ENCODE results near the gene RBFOX2. TPM values are rescaled to one million over a fixed set of nuclear protein-coding genes. Genes with fewer than 3 reads are reported as not detected.
A peak's percentile ranks its signal among the peaks of the same experiment; 100 is the strongest.

RBFOX2 gene, protein sequence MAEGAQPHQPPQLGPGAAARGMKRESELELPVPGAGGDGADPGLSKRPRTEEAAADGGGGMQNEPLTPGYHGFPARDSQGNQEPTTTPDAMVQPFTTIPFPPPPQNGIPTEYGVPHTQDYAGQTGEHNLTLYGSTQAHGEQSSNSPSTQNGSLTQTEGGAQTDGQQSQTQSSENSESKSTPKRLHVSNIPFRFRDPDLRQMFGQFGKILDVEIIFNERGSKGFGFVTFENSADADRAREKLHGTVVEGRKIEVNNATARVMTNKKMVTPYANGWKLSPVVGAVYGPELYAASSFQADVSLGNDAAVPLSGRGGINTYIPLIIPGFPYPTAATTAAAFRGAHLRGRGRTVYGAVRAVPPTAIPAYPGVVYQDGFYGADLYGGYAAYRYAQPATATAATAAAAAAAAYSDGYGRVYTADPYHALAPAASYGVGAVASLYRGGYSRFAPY
- total RNA-seq (not detected in 2 replicates), polyA plus RNA-seq (0.01 TPM in 1 of 2 replicates, not detected in the other), polyA minus RNA-seq (0.09 and 0.29 TPM in 2 replicates)
- total RNA-seq (2013), result 4.3 TPM

DNA sequence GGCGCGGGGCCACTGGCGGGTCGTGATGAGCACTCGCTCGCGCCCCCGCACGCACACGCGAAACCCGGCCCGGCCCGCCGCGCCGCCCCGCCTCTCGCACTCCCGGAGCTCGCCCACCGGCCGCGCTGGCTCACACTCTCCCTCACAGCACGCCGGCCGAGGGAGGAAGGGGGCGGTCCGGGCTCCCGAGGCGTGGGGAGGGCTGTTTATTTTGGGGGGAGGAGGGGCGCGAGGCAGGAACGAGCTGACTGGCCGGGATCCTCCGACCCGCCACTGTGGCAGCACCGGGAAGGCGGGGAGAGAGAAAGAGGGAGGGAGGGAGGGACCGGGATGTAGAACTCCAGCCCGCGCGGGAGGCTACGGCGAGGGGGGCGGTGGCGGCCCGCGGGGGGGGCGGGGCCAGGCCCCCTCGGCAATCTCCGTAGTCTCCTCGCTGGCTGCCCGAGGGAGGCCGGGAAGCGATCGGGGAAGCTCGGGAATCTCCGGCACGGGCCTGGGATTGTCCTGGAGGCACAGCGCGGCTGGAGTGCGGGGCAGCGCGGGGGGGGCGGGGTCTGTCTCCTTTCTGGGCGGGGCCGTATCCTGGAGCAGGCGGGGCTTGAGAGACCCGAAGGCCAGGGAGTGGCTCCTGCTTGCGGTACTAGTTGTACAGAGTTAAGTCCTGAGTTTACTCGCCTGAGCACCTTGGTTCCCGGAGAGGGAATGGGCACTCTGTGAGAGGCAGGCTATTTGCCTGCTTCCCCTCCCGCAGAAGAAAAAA is at the start of gene RBFOX2:
RBFOX2 (minus strand) TSS at position 179 of the 760 bp plus-strand sequence. CDS start 399 bp downstream, outside the sequence.
- H4K20me1 ChIP-seq (ENCODE audit: control insufficient read depth, insufficient read depth, low read length, poor library complexity, severe bottlenecking), result no peaks in the 10 kb centered on the region
- peak within 1 kb of the TSS; percentile 62 for H3K9ac ChIP-seq (ENCODE audit: low read length)
- peak within 1 kb of the TSS; percentile 31 to 62 (median 47) for H3K4me3 ChIP-seq (ENCODE audit: control extremely low read depth in 1 of 5, extremely low read depth in 1 of 5, insufficient read depth in 1 of 5, low read depth in 2 of 5, low read length in 4 of 5)
- TF ChIP-seq, protein P1, sequence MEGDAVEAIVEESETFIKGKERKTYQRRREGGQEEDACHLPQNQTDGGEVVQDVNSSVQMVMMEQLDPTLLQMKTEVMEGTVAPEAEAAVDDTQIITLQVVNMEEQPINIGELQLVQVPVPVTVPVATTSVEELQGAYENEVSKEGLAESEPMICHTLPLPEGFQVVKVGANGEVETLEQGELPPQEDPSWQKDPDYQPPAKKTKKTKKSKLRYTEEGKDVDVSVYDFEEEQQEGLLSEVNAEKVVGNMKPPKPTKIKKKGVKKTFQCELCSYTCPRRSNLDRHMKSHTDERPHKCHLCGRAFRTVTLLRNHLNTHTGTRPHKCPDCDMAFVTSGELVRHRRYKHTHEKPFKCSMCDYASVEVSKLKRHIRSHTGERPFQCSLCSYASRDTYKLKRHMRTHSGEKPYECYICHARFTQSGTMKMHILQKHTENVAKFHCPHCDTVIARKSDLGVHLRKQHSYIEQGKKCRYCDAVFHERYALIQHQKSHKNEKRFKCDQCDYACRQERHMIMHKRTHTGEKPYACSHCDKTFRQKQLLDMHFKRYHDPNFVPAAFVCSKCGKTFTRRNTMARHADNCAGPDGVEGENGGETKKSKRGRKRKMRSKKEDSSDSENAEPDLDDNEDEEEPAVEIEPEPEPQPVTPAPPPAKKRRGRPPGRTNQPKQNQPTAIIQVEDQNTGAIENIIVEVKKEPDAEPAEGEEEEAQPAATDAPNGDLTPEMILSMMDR (IDR thresholded peaks at IDR 0.05), result no peak
- no peak for TF ChIP-seq EZH2 (IDR thresholded peaks at IDR 0.05; ENCODE audit: borderline replicate concordance, insufficient read depth, low read depth, low read length, poor library complexity, severe bottlenecking)
- H3K27ac ChIP-seq (ENCODE audit: low read length in 2 of 2), result no peak within 1 kb of the TSS
- H3K9me3 ChIP-seq (ENCODE audit: control extremely low read depth in 1 of 3, control insufficient read depth in 2 of 3, insufficient read depth in 1 of 3, low read length in 2 of 3), result no peaks in the 10 kb centered on the region
- ChIA-PET POLR2A (no interaction called here), CTCF (no interaction called here)
- no peaks in the 10 kb centered on the region for H3K36me3 ChIP-seq (replicated peaks in 1 of 2; ENCODE audit: control extremely low read depth in 1 of 2, control insufficient read depth in 1 of 2, extremely low read depth in 1 of 2, insufficient read depth in 2 of 2, low read length in 1 of 2)
- H3K27me3 Mint-ChIP-seq, result peaks cover 66% of the 10 kb centered on the region
- peaks cover 15 to 23% of the 10 kb centered on the region in 2 donors for H3K4me1 ChIP-seq (ENCODE audit: control insufficient read depth in 2 of 2, insufficient read depth in 2 of 2, low read length in 2 of 2)
- intact Hi-C loops (cut with micrococcal nuclease), result no loop called here
- peak; percentile 74 for ATAC-seq (ENCODE audit: low read depth)
- H2AFZ ChIP-seq (ENCODE audit: insufficient read depth, low read depth, low read length, poor library complexity, severe bottlenecking), result peak within 1 kb of the TSS; percentile 71
- no peaks in the 10 kb centered on the region for H3K9me3 Mint-ChIP-seq (ENCODE audit: insufficient read depth)
- DNase-seq, result peak; percentile 61
- under 1% methylated on average over 64 of the region's 74 CpGs for WGBS (ENCODE audit: insufficient coverage)
- peak within 1 kb of the TSS; percentile 91 for H3K4me2 ChIP-seq (replicated peaks; ENCODE audit: low read depth, low read length, poor library complexity, severe bottlenecking)
- H3K4me3 Mint-ChIP-seq, result peak within 1 kb of the TSS; percentile 86
- peaks cover 1 to 74% (median 56%) of the 10 kb centered on the region in 4 experiments for H3K27me3 ChIP-seq (replicated peaks in 1 of 4; ENCODE audit: control extremely low read depth in 1 of 4, control insufficient read depth in 3 of 4, insufficient read depth in 4 of 4, low read length in 3 of 4)
- no peak within 1 kb of the TSS for H3K27ac Mint-ChIP-seq
- H3K4me1 Mint-ChIP-seq, result peaks cover 15% of the 10 kb centered on the region
- no peaks in the 10 kb centered on the region for H3K79me2 ChIP-seq (ENCODE audit: control insufficient read depth, insufficient read depth, low read length)

Data from B cell (primary cell).